Lower leg skin (tissue), 4 donors: ENCODE data around the gene RAPGEF2. TPM values are rescaled to one million over a fixed set of nuclear protein-coding genes. Genes with fewer than 3 reads are reported as not detected.
"Not testable (repeated sequence)": the region's sequence is repeated elsewhere in the genome, so short reads cannot be mapped to it uniquely, and the experiment has no call there.

Source experiments
- DNase-seq, 2 donors: peaks; one replicate each; pipeline ENCODE4 v3.0.0-alpha.2; 2019; ENCODE audit warnings: low spot score in 2 of 2
- H3K4me3 ChIP-seq: fragments of 200-600 bp; sonication (generic); 2 replicates; pipeline ENCODE4 v1.5.1; 2017; ENCODE audit warnings: mild to moderate bottlenecking, low read depth; ENCODE audit not compliant: poor library complexity, severe bottlenecking
- POLR2A ChIP-seq, 2 donors: fragments of 450-650 bp; IDR thresholded peaks; one replicate each; pipeline ENCODE4 v1.6.1; 2016 to 2017; ENCODE audit warnings: antibody characterized with exemption in 2 of 2, mild to moderate bottlenecking in 1 of 2, moderate library complexity in 1 of 2
- WGBS, 2 donors: methylation state at CpG; one replicate each; pipeline ENCODE4 v1.1.5; 2018; 5-methylcytosine and 5-hydroxymethylcytosine counted together
- intact Hi-C: fragments of 100-400 bp; cut with DNase I; formaldehyde crosslinking; loops from one replicate; pipeline ENCODE4 v1.15.0; 2023; ENCODE audit warnings: low total_unique reads
- total RNA-seq, 4 donors: library from RNA; depleted of rRNA; stranded (reverse); fragments of >200 nt; gene quantifications; one replicate each; pipeline ENCODE4 v1.1.0, GENCODE V29; 2016
- TF ChIP-seq, protein P1 (sequence below), 3 donors: fragments of 450-650 bp; IDR thresholded peaks; one replicate each; pipeline ENCODE4 v1.5.1; 2016; ENCODE audit warnings: antibody characterized with exemption in 3 of 3, mild to moderate bottlenecking in 3 of 3, moderate library complexity in 2 of 3

RAPGEF2 gene
- total RNA-seq, 4 donors from 2014 or later = 38.3 to 51.7 (median 40.4) TPM

DNA sequence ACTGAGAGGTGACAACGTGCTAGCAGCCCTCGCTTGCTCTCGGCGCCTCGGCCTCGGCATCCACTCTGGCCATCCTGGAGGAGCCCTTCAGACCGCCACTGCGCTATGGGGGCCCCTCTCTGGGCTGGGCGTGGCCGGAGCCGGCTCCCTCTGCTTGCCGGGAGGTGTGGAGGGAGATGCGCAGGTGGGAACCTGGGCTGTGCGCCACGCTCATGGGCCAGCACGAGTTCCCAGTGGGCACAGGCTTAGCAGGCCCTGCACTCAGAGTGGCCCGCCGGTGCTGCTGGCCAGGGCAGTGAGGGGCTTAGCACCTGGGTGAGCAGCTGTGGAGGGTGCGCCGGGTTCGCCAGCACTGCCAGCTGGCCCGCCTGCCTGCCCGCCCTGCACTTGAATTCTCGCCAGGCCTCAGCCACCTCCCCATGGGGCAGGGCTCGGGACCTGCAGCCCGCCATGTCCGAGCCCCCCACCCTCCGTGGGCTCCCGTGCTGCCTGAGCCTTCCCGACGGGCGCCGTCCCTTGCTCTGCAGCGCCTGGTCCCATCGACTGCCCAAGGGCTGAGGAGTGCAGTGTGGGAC, 148.0 kb downstream of the RAPGEF2 start:
- intact Hi-C loops = no loop called here
- TF ChIP-seq, protein P1, sequence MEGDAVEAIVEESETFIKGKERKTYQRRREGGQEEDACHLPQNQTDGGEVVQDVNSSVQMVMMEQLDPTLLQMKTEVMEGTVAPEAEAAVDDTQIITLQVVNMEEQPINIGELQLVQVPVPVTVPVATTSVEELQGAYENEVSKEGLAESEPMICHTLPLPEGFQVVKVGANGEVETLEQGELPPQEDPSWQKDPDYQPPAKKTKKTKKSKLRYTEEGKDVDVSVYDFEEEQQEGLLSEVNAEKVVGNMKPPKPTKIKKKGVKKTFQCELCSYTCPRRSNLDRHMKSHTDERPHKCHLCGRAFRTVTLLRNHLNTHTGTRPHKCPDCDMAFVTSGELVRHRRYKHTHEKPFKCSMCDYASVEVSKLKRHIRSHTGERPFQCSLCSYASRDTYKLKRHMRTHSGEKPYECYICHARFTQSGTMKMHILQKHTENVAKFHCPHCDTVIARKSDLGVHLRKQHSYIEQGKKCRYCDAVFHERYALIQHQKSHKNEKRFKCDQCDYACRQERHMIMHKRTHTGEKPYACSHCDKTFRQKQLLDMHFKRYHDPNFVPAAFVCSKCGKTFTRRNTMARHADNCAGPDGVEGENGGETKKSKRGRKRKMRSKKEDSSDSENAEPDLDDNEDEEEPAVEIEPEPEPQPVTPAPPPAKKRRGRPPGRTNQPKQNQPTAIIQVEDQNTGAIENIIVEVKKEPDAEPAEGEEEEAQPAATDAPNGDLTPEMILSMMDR (IDR thresholded peaks at IDR 0.05) = no peak
- no peak for TF ChIP-seq POLR2A (IDR thresholded peaks at IDR 0.05)
- WGBS, 2 donors = 94 to 98% methylated on average over 24 to 34 of the region's 35 CpGs
- no peak for DNase-seq
- H3K4me3 ChIP-seq = no peak overlapping the region

GRCh38 chr4:159251580-159251979, 148.7 kb downstream of the RAPGEF2 start:
- intact Hi-C loops, DNase-seq, H3K4me3 ChIP-seq: not testable (repeated sequence)
- WGBS, 2 donors = 96 to 97% methylated on average over 14 of the region's 14 CpGs

DNA sequence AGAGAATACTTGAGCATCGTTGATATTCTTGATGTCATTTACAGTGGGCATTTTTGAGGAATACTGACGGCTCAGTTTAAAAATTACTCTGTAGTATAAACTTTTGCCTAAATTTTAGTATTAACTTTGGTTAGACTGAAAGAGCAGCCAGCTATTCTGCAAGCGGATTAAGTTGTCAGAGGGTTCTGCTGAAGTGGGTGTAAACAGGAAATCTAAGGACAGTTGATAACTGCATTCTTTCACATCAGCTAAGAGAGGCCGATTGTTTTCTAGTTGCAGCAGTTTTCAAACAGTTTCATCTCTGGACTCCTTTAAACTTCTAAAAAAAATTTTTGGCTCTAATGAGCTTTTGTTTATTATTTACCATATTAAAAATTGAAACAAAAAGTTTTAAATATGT, 149.6 kb downstream of the RAPGEF2 start:
- TF ChIP-seq POLR2A (IDR thresholded peaks at IDR 0.05) = no peak
- H3K4me3 ChIP-seq = no peak overlapping the region
- no peak for DNase-seq
- WGBS, 2 donors = 71 to 77% methylated on average over 4 of the region's 4 CpGs
- intact Hi-C loops = no loop called here

DNA sequence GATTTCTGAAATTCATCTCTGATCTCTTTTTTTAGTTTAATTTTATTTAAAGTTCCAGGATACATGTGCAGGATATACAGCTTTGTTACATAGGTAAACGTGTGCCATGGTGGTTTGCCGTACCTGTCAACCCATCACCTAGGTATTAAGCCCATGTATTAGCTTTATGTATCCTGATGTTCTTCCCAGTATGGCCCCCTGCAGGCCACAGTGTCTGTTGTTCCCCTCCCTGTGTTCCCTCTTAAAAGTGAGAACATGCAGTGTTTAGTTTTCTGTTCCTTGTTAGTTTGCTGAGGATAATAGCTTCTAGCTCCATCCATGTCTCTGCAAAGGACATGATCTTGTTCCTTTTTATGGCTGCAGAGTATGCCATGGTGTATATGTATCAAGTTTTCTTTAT, 153.2 kb downstream of the RAPGEF2 start:
- no peak for DNase-seq
- no peak for TF ChIP-seq POLR2A (IDR thresholded peaks at IDR 0.05)
- TF ChIP-seq, protein P1 (IDR thresholded peaks at IDR 0.05) = no peak
- no peak overlapping the region for H3K4me3 ChIP-seq
- 97 to 98% methylated on average over 2 of the region's 2 CpGs for WGBS, 2 donors
- intact Hi-C loops = no loop called here

DNA sequence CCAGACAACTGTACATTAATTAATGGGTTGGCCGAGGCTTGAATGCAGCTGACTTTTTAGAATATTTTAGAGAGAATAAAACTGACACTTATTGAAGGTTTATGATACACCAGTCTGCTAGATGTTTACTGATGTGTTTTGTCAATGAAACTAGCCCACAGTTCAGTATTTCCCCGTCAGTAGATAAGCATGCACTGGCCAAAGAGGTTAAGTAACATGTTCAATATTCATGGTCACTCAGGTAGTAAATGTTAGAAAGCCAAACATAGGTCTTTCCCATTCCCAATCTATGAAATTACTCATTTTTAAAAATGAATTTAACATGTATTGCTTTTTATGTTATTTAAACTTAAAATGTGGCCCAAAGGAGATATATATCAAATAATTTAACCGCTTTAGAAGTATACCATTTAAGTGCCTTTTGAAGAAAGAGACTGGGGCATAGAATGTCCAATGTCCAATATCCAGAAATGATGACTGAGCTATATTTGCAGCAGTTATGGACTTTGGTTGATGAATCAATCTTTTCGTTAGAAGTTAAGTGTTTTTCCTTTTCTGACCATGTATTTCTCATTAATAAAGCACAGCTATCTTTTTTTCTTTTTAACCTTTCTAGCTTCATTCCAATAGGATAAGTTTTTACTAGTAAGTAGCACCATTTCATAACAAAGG, 156.1 kb downstream of the RAPGEF2 start:
- H3K4me3 ChIP-seq = no peak overlapping the region
- no peak for DNase-seq
- intact Hi-C loops = no loop called here
- 79 to 84% methylated on average over 4 of the region's 4 CpGs for WGBS, 2 donors
- TF ChIP-seq, protein P1 (IDR thresholded peaks at IDR 0.05) = no peak
- TF ChIP-seq POLR2A (IDR thresholded peaks at IDR 0.05) = no peak

- no peak for DNase-seq
- no peak overlapping the region for H3K4me3 ChIP-seq
- intact Hi-C loops = no loop called here
- WGBS, 2 donors = 64 to 71% methylated on average over 3 of the region's 3 CpGs
- TF ChIP-seq, protein P1 (IDR thresholded peaks at IDR 0.05) = no peak
- TF ChIP-seq POLR2A (IDR thresholded peaks at IDR 0.05) = no peak
Measured at GRCh38 chr4:159264057-159264456, 161.2 kb downstream of the RAPGEF2 start.
